ENCODE measurements around the gene GINS1. TPM values are rescaled to one million over a fixed set of nuclear protein-coding genes. Genes with fewer than 3 reads are reported as not detected.

GINS1 gene
- total RNA-seq, 1 donor from 2014 or later = 15.5 TPM

GRCh38 chr20:25496165-25496967, 88.9 kb downstream of the GINS1 start:
- Mint-ChIP-seq H3K27ac (no peak overlapping the region), H3K4me1 (no peaks in the 10 kb centered on the region), H3K9me3 (no peaks in the 10 kb centered on the region), H3K27me3 (ENCODE audit: low read depth) (no peaks in the 10 kb centered on the region), H3K4me3 (no peak overlapping the region), H3K36me3 (peaks cover 13% of the 10 kb centered on the region)
- TF ChIP-seq, protein P1, sequence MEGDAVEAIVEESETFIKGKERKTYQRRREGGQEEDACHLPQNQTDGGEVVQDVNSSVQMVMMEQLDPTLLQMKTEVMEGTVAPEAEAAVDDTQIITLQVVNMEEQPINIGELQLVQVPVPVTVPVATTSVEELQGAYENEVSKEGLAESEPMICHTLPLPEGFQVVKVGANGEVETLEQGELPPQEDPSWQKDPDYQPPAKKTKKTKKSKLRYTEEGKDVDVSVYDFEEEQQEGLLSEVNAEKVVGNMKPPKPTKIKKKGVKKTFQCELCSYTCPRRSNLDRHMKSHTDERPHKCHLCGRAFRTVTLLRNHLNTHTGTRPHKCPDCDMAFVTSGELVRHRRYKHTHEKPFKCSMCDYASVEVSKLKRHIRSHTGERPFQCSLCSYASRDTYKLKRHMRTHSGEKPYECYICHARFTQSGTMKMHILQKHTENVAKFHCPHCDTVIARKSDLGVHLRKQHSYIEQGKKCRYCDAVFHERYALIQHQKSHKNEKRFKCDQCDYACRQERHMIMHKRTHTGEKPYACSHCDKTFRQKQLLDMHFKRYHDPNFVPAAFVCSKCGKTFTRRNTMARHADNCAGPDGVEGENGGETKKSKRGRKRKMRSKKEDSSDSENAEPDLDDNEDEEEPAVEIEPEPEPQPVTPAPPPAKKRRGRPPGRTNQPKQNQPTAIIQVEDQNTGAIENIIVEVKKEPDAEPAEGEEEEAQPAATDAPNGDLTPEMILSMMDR (IDR thresholded peaks at IDR 0.05; ENCODE audit: unreplicated experiment) = no peak
- peak in 1 of 2 experiments; percentile 12 for DNase-seq (ENCODE audit: low spot score in 2 of 2, unreplicated experiment in 2 of 2)

DNA sequence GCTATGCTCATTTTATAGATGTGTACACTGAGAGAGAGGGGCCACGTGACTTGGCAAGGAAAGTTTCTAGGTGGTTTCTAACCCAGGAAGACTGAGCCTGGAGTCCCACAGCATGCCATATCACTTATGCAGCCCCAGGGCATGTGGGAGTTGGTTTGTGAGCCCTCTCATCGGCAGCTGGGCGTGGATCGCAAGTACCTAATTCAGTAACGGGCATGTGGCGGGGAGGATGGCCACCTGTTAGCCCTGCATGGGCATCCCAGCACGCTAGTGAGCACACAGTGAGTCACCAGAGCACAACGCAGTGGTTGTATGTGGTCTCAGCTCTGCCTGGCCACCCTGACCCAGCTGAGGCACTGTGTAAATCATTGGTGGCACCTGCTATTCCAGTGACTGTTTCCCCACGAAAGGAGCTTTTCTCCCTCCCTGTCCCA, 89.5 kb downstream of the GINS1 start:
- DNase-seq (ENCODE audit: low spot score in 2 of 2, unreplicated experiment in 2 of 2) = no peak

GRCh38 chr20:25497586-25498279, 90.3 kb downstream of the GINS1 start:
- H3K4me3 Mint-ChIP-seq = no peak overlapping the region
- H3K36me3 Mint-ChIP-seq = peaks cover 17% of the 10 kb centered on the region
- H3K9me3 Mint-ChIP-seq = no peaks in the 10 kb centered on the region
- peak in 1 of 2 experiments; percentile 4 for DNase-seq (ENCODE audit: low spot score in 2 of 2, unreplicated experiment in 2 of 2)
- no peaks in the 10 kb centered on the region for H3K27me3 Mint-ChIP-seq (ENCODE audit: low read depth)
- H3K27ac Mint-ChIP-seq = no peak overlapping the region
- H3K4me1 Mint-ChIP-seq = no peaks in the 10 kb centered on the region
- TF ChIP-seq, protein P1 (IDR thresholded peaks at IDR 0.05; ENCODE audit: unreplicated experiment) = no peak

More for the DNA sequence above, 89.5 kb downstream of the GINS1 start:
- Mint-ChIP-seq H3K27me3 (ENCODE audit: low read depth) (no peaks in the 10 kb centered on the region), H3K36me3 (peaks cover 12% of the 10 kb centered on the region), H3K9me3 (no peaks in the 10 kb centered on the region), H3K4me3 (no peak overlapping the region), H3K4me1 (no peaks in the 10 kb centered on the region), H3K27ac (no peak overlapping the region)
- TF ChIP-seq, protein P1 (IDR thresholded peaks at IDR 0.05; ENCODE audit: unreplicated experiment) = no peak

Other genes with a start within 250 kb of the GINS1 start
- 59.3 to 68.6 TPM (median 67.8 TPM) in 3 replicates for gene ENTPD6, start 212.0 kb upstream of the GINS1 start, total RNA-seq
- 46.6 to 48.0 TPM (median 47.4 TPM) in 3 replicates for gene PYGB, start 159.6 kb upstream of the GINS1 start, total RNA-seq
- 47.1 to 58.0 TPM (median 51.7 TPM) in 3 replicates for gene ABHD12, start 16.8 kb upstream of the GINS1 start, total RNA-seq
- 79.4 to 85.9 TPM (median 83.5 TPM) in 3 replicates for gene NINL, start 177.9 kb downstream of the GINS1 start, total RNA-seq
- gene NANP, start 216.3 kb downstream of the GINS1 start, total RNA-seq = 6.3 to 6.7 TPM (median 6.5 TPM) in 3 replicates

Data from mesothelial cell of epicardium (in vitro differentiated cells).